ENCODE data around the gene SPTBN4. TPM values are rescaled to one million over a fixed set of nuclear protein-coding genes. Genes with fewer than 3 reads are reported as not detected.
A peak's percentile ranks its signal among the peaks of the same experiment; 100 is the strongest.
"Not testable (repeated sequence)": the region's sequence is repeated elsewhere in the genome, so short reads cannot be mapped to it uniquely, and the experiment has no call there.

The SPTBN4 gene
- total and polyA plus RNA-seq, 2 donors (not counting 1 experiment from before 2014, with no cell fraction given): 0.03 to 0.67 TPM

DNA sequence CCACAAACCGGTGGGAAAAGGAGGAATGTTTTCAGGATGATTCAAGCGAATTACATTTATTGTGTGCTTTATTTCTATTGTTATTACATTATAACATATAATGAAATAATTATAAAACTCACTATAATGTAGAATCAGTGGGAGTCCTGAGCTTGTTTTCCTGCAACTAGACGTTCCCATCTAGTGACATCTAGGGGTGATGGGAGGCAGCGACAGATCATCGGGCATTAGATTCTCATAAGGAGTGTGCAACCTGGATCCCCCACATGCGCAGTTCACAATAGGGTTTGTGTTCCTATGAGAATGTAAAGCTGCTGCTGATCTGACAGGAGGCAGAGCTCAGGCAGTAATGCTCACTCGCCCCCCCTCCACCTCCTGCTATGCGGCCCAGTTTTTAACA is 54.5 kb downstream of the SPTBN4 start:
- Histone ChIP-seq H3K4me1 (ENCODE audit: control insufficient read depth in 2 of 2, insufficient read depth in 2 of 2, low read length in 2 of 2) (no peaks in the 10 kb centered on the region), H4K20me1 (ENCODE audit: control insufficient read depth, insufficient read depth, low read length, poor library complexity, severe bottlenecking) (no peaks in the 10 kb centered on the region), H3K36me3 (replicated peaks in 1 of 2; ENCODE audit: control extremely low read depth in 1 of 2, control insufficient read depth in 1 of 2, extremely low read depth in 1 of 2, insufficient read depth in 2 of 2, low read length in 1 of 2) (no peaks in the 10 kb centered on the region), H3K79me2 (ENCODE audit: control insufficient read depth, insufficient read depth, low read length) (no peaks in the 10 kb centered on the region), H3K4me2 (replicated peaks; ENCODE audit: low read depth, low read length, poor library complexity, severe bottlenecking) (no peak overlapping the region), H3K27me3 (replicated peaks in 1 of 4; ENCODE audit: control extremely low read depth in 1 of 4, control insufficient read depth in 3 of 4, insufficient read depth in 4 of 4, low read length in 3 of 4) (peaks cover 0 to 15% (median 2%) of the 10 kb centered on the region in 4 experiments), H2AFZ (ENCODE audit: insufficient read depth, low read depth, low read length, poor library complexity, severe bottlenecking) (no peak overlapping the region), H3K4me3 (ENCODE audit: control extremely low read depth in 1 of 5, extremely low read depth in 1 of 5, insufficient read depth in 1 of 5, low read depth in 2 of 5, low read length in 4 of 5) (no peak overlapping the region), H3K9me3 (ENCODE audit: control extremely low read depth in 1 of 3, control insufficient read depth in 2 of 3, insufficient read depth in 1 of 3, low read length in 2 of 3) (no peaks in the 10 kb centered on the region), H3K27ac (ENCODE audit: low read length in 2 of 2) (no peak overlapping the region), H3K9ac (ENCODE audit: low read length) (no peak overlapping the region)
- peak; percentile 34 for DNase-seq
- Mint-ChIP-seq H3K27ac (no peak overlapping the region), H3K9me3 (ENCODE audit: insufficient read depth) (no peaks in the 10 kb centered on the region), H3K4me1 (no peaks in the 10 kb centered on the region), H3K27me3 (peaks cover 31% of the 10 kb centered on the region), H3K4me3 (no peak overlapping the region)
- TF ChIP-seq EZH2 (IDR thresholded peaks at IDR 0.05; ENCODE audit: borderline replicate concordance, insufficient read depth, low read depth, low read length, poor library complexity, severe bottlenecking): no peak
- TF ChIP-seq, protein P1, sequence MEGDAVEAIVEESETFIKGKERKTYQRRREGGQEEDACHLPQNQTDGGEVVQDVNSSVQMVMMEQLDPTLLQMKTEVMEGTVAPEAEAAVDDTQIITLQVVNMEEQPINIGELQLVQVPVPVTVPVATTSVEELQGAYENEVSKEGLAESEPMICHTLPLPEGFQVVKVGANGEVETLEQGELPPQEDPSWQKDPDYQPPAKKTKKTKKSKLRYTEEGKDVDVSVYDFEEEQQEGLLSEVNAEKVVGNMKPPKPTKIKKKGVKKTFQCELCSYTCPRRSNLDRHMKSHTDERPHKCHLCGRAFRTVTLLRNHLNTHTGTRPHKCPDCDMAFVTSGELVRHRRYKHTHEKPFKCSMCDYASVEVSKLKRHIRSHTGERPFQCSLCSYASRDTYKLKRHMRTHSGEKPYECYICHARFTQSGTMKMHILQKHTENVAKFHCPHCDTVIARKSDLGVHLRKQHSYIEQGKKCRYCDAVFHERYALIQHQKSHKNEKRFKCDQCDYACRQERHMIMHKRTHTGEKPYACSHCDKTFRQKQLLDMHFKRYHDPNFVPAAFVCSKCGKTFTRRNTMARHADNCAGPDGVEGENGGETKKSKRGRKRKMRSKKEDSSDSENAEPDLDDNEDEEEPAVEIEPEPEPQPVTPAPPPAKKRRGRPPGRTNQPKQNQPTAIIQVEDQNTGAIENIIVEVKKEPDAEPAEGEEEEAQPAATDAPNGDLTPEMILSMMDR (IDR thresholded peaks at IDR 0.05): peak; percentile 15
- 90% methylated on average over 2 of the region's 8 CpGs for WGBS (ENCODE audit: insufficient coverage)
- ChIA-PET CTCF (interaction anchor here (1.1 to 1.6 kb wide), 3 partner anchors 11 to 216 kb away, joined by 3 to 20 read pairs (median 12); no protein-coding TSS in a partner anchor), POLR2A (no interaction called here)
- intact Hi-C loops (cut with micrococcal nuclease): loop anchor here (2.0 kb wide), 1 partner anchor 100 kb away; no protein-coding TSS in a partner anchor
- no peak for ATAC-seq (ENCODE audit: low read depth)

DNA sequence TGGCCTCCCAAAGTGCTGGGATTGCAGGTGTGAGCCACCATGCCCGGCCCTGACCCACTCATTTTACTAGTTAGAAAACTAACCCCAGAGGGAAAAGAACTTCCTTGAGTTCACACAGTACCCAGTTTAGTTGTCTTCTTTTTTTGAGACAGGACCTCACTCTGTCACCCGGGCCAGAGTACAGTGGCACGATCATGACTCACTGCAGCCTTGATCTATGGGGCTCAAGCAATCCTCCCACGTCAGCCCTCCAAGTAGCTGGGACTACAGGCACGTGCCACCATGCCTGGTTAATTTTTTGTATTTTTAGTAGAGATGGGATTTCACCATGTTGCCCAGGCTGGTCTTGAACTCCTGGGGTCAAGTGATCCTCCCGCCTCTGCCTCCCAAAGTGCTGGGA is 55.1 kb downstream of the SPTBN4 start:
- H3K27me3 ChIP-seq (replicated peaks in 1 of 4; ENCODE audit: control extremely low read depth in 1 of 4, control insufficient read depth in 3 of 4, insufficient read depth in 4 of 4, low read length in 3 of 4): peaks cover 0 to 13% (median 2%) of the 10 kb centered on the region in 4 experiments
- H3K27me3 Mint-ChIP-seq: peaks cover 30% of the 10 kb centered on the region
- POLR2A ChIA-PET: not testable (repeated sequence)

More for the DNA sequence above, 55.1 kb downstream of the SPTBN4 start:
- H3K4me3 ChIP-seq (ENCODE audit: control extremely low read depth in 1 of 5, extremely low read depth in 1 of 5, insufficient read depth in 1 of 5, low read depth in 2 of 5, low read length in 4 of 5); H3K4me1 ChIP-seq (ENCODE audit: control insufficient read depth in 2 of 2, insufficient read depth in 2 of 2, low read length in 2 of 2); H3K79me2 ChIP-seq (ENCODE audit: control insufficient read depth, insufficient read depth, low read length); H3K27ac ChIP-seq (ENCODE audit: low read length in 2 of 2); H3K27ac Mint-ChIP-seq; H3K4me1 Mint-ChIP-seq; H4K20me1 ChIP-seq (ENCODE audit: control insufficient read depth, insufficient read depth, low read length, poor library complexity, severe bottlenecking); H3K4me2 ChIP-seq (replicated peaks; ENCODE audit: low read depth, low read length, poor library complexity, severe bottlenecking); ATAC-seq (ENCODE audit: low read depth); H3K9ac ChIP-seq (ENCODE audit: low read length); H3K36me3 ChIP-seq (replicated peaks in 1 of 2; ENCODE audit: control extremely low read depth in 1 of 2, control insufficient read depth in 1 of 2, extremely low read depth in 1 of 2, insufficient read depth in 2 of 2, low read length in 1 of 2); DNase-seq; H3K9me3 ChIP-seq (ENCODE audit: control extremely low read depth in 1 of 3, control insufficient read depth in 2 of 3, insufficient read depth in 1 of 3, low read length in 2 of 3); H2AFZ ChIP-seq (ENCODE audit: insufficient read depth, low read depth, low read length, poor library complexity, severe bottlenecking); H3K9me3 Mint-ChIP-seq (ENCODE audit: insufficient read depth); H3K4me3 Mint-ChIP-seq: not testable (repeated sequence)
- intact Hi-C loops (cut with micrococcal nuclease): loop anchor here (2.0 kb wide), 1 partner anchor 101 kb away; no protein-coding TSS in a partner anchor
- WGBS (ENCODE audit: insufficient coverage): 86% methylated on average over 5 of the region's 6 CpGs
- CTCF ChIA-PET: interaction anchor here (0.6 to 1.6 kb wide), 4 partner anchors 10 to 217 kb away, joined by 3 to 20 read pairs (median 8); no protein-coding TSS in a partner anchor

Measured in B cell (primary cell).